NCI-H1105 (cell line): Measurements from ENCODE around the gene SNTG2.

ENCODE experiments used
- DNase-seq: peaks from one replicate; lab custom pipeline; 2025; lab: John Stamatoyannopoulos, UW

Gene SNTG2

DNA sequence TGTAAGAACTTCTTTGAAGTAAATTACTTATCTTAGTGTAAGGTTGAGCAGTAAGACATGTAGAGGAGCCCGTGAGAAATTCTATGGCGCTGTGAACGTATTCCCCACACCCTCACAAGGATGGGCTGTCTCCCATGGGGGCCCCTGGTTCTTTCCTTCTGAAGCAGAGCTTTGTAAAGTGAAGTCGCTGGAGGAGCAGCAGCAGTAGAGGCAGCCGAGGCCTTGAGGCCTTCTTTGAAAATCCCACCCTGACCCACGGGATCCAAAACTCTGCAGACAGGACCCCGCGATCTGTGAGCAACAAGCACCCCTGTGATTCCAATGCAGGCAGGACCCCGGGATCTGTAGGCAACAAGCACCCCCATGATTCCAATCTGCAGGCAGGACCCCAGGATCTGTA, 23.8 kb upstream of the SNTG2 start:
- no peak for DNase-seq

DNA sequence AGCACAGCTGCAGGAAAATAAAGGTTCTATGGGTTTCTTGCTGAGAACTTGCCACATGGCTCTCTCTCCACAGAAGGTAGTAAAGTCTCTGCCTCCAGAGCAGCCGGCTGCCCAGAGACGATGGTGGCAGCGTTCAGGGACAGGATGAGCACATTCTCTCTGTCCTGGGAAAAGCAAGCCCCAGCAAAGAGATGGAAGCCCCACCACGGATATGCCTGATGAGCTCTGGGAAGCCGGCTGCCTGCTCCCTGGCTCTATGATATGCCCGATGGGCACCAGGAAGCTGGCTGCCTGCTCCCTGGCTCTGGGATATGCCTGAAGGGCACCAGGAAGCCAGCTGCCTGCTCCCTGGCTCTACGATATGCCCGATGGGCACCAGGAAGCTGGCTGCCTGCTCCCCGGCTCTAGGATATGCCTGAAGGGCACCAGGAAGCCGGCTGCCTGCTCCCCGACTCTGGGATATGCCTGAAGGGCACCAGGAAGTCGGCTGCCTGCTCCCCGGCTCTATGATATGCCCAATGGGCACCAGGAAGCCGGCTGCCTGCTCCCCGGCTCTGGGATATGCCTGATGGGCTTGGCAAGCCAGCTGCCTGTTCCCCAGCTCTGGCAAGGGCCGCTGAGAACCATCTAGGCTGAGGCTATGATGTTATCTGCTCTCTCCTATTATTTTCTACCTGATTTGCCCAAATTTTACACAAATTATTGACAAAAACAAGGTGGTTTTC, 21.5 kb upstream of the SNTG2 start:
- DNase-seq = no peak

DNA sequence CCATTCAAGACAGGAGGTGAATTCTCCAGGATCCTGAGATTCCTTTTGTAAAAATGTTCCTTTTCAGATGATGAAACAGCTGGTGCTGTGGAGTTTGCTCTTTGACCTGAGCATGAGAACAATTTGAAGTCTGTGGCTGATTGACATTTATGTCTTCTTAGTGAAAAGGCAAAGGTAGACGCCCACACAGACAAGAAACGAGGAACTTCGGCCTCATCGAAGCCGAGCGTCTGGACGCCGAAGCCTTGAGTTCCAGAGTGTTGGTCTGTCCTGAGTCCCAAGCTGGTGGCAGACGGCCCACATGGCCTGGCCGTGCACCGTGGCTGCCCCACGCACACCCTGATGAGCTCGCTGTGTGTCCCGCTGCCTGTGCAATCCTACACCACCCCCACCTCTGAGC, 20.7 kb upstream of the SNTG2 start:
- DNase-seq = no peak

DNA sequence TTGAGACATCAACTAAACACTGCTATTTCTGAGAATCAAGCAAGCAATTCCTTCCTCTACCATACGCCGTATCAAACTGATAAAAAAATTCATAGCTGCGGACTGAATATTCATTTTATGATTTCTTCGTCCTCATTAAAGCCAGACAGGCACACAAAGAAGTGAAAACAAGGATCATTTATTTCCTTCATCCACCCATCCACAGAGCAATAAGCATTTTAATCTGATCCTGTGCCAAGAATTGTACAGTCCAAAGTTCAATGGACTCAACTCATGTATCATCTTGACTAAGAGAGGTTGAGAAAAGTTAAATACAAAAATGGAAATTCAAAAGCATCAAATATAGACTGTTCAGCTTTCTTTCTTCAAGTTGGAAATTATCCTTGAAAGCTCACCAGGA, 19.7 kb upstream of the SNTG2 start:
- DNase-seq = no peak

DNA sequence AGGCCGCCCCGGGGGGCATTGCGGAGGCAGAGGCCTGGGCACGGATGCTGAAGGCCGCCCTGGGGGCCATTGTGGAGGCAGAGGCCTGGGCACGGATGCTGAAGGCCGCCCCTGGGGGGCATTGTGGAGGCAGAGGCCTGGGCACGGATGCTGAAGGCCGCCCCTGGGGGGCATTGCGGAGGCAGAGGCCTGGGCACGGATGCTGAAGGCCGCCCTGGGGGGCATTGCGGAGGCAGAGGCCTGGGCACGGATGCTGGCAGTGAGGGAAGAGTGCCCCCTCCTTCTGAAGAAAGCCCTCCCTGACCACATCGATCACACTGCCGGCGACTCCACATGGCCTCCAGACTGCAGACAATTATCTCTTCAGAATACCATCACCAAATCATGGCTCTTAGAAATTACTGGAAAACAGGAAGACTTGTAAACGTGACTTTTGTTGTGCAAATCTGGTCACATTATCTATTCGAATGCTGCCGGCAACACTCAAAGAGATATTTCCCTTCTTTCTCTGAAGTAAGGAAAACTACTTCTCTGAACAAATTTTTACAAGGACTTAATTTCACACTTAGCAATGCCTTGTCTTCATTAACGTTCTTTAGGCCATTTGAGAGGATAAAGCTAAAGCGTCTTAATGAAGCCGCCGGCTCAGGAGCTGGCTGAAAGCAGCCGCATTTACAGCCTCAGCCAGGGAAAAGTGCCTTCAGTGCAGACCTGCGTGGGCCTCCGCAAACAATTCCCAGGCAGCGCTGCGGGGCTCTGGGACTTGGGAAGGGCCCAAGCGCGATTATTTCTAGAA, 18.1 kb upstream of the SNTG2 start:
- DNase-seq = no peak

DNA sequence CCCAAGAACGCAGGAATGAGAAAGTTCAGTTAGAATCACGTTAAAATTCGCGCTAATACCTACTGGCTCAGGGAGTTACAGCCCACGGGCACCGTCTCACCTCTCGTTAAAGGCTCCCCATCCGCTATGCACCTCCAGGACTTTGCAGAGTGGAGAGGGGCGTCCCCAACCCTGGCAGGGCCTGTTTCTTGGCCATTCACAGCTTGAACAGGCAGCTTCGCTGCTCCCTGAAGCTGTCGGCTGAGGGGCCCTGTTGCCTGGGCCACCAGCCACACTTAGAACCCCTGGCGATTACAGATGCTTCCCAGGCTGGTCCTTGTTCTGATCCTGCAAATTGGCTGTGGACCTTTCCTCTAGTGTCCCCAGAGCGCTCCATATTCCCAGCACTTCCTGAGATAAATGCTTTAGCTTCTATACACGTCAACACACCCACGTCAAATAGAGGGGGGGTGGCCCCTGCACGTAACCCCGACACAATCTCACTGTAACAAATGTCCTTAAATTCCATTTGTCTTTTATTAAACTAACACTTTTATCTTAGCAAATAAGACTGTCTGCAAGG, 16.8 kb upstream of the SNTG2 start:
- DNase-seq = no peak

DNA sequence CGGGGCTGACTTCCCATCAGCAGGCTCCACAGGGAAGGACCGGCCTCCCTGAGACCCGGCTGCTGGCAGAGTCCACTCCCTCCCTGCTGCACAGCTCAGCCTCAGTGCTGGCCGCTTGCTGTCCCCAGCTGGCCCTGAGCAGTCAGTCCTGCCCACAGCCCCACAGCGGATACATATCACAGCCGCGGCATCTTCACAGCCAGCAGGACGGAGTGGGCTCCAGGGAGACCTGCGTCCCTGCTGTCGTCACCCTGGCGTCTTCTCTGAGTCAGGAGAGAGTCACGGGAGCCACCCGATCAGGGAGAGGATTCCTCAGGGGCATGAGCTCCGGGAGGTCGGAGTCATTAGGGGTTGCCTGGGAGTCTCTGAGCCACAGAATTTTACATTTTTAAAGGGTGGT, 13.1 kb upstream of the SNTG2 start:
- DNase-seq = no peak

DNA sequence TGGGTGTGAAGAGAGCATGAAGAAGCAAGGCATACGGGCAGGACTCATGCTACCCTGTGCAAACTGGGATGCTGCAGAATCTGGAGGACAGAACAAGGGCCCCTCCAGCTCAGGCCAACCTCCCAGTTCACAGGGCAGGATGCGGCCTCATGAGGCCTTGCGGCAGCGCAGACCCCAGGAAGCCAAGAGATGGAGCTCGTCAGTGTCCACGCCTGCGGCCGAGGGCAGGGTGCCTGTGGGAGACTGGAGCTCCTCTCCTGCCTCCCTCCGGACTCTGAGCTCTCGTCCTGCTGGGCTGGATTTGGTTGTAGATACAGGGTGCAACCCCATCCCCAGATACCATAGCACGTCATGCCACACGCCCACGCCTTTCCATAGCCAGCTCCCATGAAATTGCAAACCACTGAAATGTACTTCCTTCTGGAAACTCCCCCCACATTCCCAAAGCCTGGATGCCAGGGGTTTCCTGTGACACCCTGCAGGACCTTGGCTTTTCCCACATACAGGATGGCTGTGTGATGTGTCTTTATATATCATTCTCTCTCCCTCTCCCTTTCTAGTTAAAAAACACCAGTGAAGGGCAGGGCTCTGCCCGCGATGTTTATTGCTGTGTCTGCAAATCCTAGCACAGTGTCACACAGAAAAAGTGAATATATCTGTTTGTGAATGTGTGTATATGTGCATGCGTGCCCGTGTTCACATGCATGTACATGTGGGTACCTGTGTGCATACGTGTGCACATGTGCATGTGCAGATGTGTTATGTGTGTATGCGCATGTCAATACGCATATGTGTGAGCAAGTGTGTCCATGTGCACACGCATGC, 12.3 kb upstream of the SNTG2 start:
- no peak for DNase-seq

DNA sequence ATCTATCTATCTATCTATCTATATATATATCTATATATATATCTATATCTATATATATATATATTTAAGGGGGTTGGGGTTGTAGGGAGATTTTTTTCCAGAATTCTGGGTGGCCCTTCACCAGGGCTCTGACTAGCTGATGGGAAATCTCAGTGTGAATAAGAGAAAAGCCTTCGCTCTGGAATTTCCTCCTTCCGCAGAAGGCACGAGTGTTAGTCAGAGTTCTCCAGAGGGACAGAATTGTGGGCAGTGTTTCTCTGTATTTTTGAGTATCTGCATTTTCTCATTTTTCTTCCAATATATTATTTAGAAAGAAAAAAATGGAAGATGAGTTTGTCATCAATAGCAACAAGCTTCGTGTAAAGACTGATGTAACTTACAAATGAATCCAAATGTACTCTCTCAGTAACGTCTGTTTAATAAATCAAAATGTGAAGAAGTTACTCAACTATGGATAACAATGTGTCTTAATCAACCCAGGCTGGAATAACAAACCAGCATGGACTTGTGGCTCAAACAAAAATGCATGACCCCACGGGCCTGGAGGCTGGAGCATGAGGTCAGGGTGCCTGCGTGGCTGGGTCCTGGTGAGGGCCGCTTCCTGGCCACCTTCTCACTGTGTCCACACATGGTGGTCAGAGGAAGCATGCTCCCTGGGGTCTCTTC, 10.6 kb upstream of the SNTG2 start:
- DNase-seq = no peak

DNA sequence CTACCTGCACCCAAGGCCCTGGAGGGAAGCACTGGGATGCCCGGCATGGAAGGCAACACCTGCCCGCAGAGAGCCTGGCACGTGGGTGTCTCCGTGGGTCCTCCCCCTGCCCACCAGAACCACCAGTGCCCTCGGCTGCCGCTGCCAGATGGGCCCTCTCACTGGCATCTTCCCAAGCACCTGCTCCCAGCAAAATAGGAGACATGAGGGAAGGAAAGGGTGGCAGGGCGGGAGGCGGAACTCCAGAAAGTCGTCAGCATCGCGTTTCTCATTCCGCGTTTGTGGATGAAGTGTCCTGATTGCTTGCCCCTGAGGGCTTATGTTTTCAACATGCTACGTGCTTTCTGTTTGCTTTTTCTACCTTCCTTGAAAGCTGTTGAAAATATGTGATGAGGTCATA, 8.8 kb upstream of the SNTG2 start:
- DNase-seq = no peak

DNA sequence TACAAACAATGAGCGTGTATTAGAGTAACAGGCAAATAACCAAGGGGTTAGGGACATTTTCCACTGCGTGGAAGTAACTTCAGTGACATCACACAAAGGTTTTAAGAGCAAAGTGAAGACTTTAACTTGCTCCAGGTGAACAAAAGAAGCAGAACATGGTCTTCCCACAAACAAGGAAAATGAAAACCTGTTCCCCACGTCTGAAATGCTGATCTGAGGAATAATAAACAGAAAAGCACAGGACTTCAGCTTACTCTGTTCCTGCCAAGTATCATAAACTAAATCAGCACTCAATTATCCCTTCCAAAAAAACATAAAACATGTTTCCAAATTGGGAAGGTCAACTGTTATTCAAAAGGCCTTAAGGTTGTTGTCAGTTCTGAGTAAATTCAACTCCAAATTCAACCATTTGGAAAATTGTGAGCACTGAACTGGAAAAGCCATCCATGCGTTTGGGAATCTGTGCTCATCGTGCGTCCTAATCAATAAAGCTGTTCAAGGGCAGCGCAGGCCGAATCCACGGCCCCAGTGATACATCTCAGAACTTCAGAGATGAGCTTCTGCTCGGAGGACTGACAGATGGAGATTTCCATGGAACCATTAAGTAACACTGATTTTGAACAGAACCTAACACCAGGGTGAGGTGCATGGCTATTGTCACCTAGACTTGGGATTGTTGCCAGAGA, 7.7 kb upstream of the SNTG2 start:
- no peak for DNase-seq

DNA sequence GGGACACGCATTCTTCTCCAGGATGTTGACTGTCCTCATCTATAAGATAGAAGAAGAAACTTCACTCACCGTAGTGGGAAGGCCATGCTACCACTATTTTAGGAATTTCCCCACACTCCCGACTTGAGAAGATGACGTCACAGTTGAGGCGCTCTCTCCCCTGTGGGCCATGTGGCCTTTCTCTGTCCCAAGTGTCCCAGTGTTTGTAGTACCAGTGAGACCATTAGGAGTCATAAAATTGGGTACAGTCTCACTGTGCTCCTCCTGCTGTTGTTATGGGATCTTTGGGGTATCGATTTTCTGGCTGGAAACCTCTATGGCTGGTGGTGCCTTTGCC, 7.2 kb upstream of the SNTG2 start:
- DNase-seq = no peak

DNA sequence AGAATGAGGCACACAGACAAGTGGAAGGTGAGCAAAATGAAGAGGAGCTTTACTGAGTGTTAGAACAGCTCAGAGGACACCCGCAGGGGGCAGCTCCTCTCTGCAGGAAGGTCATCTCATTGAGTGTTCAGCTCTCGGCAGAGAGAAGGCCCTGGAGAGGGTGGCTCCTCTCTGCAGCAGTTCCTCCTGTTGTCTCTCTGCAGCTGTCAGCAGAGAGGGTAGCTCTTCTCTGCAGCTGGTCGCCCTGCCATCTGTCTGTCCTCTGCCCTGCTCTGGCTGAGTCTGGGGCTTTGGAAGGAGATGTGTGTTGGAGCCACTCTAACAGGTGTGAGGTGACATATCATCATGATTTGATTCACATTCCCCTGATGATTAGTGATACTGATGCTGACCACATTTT, 6.8 kb upstream of the SNTG2 start:
- DNase-seq = no peak

DNA sequence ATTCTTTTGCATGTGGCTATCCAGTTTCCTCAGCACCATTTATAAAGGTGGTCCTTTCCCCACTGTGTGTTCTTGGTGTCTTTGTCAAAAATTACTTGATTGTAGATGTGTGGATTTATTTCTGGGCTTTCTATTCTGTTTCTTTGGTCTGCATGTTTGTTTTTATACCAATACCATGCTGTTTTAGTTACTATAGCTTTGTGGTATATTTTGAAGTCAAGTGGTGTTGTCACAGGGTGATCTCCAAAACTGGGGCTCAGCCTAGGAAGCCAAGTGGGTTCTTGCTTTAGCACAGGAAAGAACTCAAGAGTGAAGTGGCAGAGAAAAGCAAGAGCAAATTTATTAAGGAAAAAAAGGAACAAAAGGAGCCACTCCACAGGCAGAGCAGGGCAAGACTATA, 6.0 kb upstream of the SNTG2 start:
- DNase-seq = no peak

DNA sequence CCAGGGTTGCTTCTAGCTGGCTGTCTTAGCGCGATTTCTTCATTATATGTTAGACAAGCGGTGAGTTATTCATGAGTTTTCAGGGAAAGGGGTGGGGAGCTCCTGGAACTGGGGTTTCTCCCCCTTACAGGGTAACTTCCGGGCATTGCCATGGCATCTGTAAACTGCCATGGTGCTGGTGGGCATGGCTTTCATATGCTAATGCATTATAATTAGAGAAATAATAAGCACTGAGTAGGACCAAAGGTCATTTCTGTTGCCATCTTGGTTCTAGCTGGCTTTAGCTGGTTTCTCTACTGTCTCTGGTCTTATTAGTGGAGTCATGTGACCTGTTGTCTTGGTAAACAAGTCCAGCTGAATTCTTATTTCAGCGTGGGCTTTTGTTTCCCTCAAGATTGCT, 5.5 kb upstream of the SNTG2 start:
- DNase-seq = no peak

DNA sequence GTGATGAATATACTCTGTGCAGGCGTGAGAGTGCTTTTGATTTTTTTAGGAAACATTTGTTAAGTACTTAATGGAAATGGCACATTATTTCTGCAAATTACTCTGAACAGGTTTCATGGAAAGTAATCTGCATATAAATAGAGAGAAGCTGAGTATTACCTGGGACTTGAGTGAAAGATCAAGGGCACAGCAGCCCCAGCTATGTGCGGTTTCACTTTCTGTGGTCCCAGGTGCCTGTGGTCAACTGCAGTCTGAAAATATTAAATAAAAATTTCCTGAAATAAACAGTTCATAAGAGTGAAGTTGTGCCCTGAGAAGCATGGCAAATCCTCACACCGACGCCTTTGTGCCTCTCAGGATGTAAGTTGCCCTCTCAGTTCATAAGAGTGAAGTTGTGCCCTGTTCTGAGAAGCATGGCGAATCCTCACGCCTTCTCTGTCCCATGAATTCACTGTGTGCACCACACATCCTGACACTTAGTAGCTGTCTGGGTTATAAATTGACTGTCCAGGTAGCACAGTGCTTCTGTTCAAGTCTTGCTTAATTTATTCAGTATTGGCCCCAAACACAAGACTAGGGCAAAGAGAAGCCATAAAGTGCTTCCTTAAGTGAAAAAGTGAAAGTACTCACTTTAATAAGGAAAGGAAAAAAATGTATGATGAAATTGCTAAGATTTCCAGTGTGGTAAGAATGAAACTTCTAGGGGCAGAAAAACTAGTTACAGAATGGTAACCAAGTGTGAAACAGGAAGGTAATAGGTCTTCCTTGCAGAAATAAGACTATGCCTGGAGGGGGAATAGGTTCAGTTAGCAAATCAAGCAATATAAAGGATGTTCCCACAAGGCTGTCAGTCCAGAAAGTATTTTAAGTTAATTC, 4.3 kb upstream of the SNTG2 start:
- DNase-seq = no peak

DNA sequence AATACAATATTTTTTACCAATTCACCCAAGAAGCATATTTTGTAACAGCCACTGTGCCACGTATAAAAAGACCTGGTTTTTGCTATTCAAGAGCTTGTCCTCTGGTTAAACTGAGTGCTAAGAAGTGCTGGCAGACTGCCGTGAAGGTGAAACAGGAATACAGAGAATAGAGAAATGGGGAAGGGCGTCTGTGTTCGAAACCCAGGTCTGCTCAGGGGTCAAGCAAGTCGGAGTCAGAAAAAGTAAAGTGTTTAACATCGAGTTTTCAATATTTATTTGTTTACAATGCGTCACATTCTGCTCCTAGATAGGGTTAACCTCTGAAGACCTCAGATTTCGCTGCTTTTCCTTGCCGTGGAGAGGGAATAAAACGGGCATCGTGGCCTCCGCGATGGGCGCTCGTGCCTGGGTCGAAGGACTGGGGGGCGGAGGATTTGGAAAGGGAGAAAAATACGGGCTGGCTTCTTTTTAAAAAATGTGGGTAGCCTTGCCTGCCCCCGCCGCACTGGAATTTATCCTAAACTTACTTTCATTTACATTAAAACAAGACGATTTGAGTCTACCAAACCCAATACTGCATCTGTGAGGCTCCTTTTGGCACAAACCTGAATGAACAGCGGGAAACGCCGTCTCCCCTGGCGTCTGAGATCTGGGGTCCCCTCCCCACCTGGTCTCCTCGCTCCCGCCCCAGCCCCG, 1.1 kb upstream of the SNTG2 start:
- DNase-seq = peak; percentile 8

DNA sequence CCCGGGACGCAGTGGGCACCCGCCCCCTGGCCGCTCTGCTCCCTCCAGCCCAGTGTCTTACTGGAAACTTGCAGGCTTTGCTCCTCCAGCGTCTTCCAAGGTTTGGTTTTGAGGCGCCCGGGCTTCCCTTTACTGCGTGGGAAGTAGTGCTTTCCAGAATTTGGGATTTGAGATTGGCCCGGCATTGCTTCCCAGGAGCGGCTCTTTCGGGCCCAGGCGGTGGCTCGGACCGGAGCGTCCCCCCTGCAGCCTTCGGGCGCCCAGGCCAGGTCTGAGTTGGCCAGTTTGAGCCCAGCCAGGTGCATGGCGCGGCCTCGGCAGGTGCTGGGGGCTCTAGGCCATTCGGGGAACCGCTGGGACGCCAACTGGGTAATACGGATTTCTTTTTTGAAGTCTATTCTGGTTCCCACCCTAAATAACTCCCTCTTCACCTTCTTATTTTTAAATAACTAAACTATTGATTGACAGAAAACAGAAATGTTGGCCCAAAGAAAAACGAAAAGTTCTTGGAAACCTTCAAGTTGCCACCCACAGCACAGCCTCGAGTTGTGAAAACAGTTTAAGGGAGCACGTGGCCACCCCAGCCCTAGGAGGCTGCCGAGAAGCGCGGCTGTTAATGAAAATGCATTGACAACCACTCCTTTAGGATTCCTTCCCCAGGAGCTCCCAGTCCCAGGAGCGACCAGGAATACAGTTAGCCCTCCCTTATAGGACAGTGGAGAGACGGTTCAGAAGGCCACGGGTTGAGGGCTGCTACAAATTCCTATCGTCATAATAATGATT, 766 bp downstream of the SNTG2 start:
- no peak for DNase-seq

DNA sequence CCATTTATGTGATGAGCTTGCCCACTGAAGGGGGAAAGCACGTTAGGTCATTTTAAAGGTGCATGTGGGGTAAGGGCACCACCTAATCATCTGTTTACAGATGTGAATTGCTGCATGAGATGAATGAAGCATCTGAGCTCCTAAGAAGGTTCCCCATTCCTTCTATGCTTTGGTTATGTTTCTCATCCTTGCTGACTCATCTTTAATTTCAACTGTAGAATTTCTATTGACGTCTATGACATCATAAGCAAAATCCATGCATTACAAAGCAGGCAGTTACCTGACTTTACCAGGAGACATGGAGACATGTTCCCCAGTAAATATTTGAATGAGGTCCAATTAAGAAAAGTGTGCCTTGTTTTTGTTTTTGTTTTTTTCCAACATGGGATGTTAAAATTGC, 2.8 kb downstream of the SNTG2 start:
- no peak for DNase-seq
